T-cell (primary cell): ENCODE measurements around the gene SLC39A11. TPM values are rescaled to one million over a fixed set of nuclear protein-coding genes. Genes with fewer than 3 reads are reported as not detected.
"Not testable (repeated sequence)": the region's sequence is repeated elsewhere in the genome, so short reads cannot be mapped to it uniquely, and the experiment has no call there.

Experiments
- ATAC-seq, 4 experiments: fragments of 200-7000 bp in 3 of 4; fragments of 150-1000 bp in 1 of 4; cut with Tn5 transposase; replicated peaks in 1 of 4; 1 replicate in 3 of 4; 2 replicates in 1 of 4; pipeline ENCODE4 v1.10.0; 2021; ENCODE audit warnings: moderate library complexity in 3 of 4, mild to moderate bottlenecking in 2 of 4, moderate number of reproducible peaks in 1 of 4
- CTCF ChIA-PET, 2 donors: fragments of 300-600 bp; sonication (Branson Sonifier 250); formaldehyde crosslinking; loops; one replicate each; lab custom pipeline; 2022; ENCODE audit warnings: antibody characterized with exemption in 2 of 2; lab: Charles Lee
- POLR2A ChIA-PET, 2 donors: fragments of 300-600 bp; sonication (Branson Sonifier 250); formaldehyde crosslinking; loops; one replicate each; lab custom pipeline; 2022; ENCODE audit warnings: antibody characterized with exemption in 2 of 2; lab: Charles Lee
- DNase-seq, 35 experiments: peaks; one replicate each; pipeline versions ENCODE4 v3.0.0 to v3.0.0-alpha.2; 2013 to 2023
- H3K27ac ChIP-seq: one replicate; pipeline ENCODE4 v1.5.1; 2013; ENCODE audit warnings: low read length
- H3K27me3 ChIP-seq, 2 experiments: replicated peaks in 1 of 2; 1 replicate in 1 of 2; 2 replicates in 1 of 2; pipeline versions ENCODE4 v1.6.1 to v1.7.0; 2013; ENCODE audit warnings: low read length in 1 of 2, mixed read lengths in 1 of 2; ENCODE audit not compliant: control insufficient read depth in 2 of 2, insufficient read depth in 2 of 2; ENCODE audit errors: extremely low read depth in 1 of 2
- H3K36me3 ChIP-seq, 2 donors: 1 replicate in 1 of 2; 2 replicates in 1 of 2; pipeline versions ENCODE4 v1.6.1 to v1.7.0; 2013; ENCODE audit warnings: low read length in 1 of 2; ENCODE audit not compliant: control insufficient read depth in 2 of 2, insufficient read depth in 1 of 2; ENCODE audit errors: extremely low read depth in 1 of 2
- H3K4me1 ChIP-seq, 2 experiments: 1 replicate in 1 of 2; 2 replicates in 1 of 2; pipeline versions ENCODE4 v1.6.1 to v1.7.0; 2013; ENCODE audit warnings: low read length in 2 of 2, mixed read lengths in 1 of 2; ENCODE audit not compliant: insufficient read depth in 2 of 2, control insufficient read depth in 1 of 2; ENCODE audit errors: extremely low read depth in 1 of 2
- H3K4me3 ChIP-seq, 2 donors: 1 replicate in 1 of 2; 2 replicates in 1 of 2; pipeline versions ENCODE4 v1.5.1 to v1.7.0; 2013; ENCODE audit warnings: mild to moderate bottlenecking in 2 of 2, low read length in 1 of 2, moderate library complexity in 1 of 2; ENCODE audit not compliant: control insufficient read depth in 1 of 2; ENCODE audit errors: extremely low read depth in 1 of 2
- H3K9me3 ChIP-seq: 2 replicates; pipeline ENCODE4 v1.7.0; 2013
- H3K27ac Mint-ChIP-seq, 2 donors: one replicate each; pipeline ENCODE4 v1.8.0; 2020 to 2021; ENCODE audit warnings: mild to moderate bottlenecking in 2 of 2, mixed read lengths in 2 of 2
- H3K27me3 Mint-ChIP-seq, 2 donors: one replicate each; pipeline ENCODE4 v1.8.0; 2021 to 2022; ENCODE audit warnings: mixed read lengths in 2 of 2
- H3K36me3 Mint-ChIP-seq: one replicate; pipeline ENCODE4 v1.8.0; 2021; ENCODE audit warnings: mixed read lengths
- H3K4me1 Mint-ChIP-seq, 3 donors: one replicate each; pipeline ENCODE4 v1.8.0; 2020 to 2022; ENCODE audit warnings: mixed read lengths in 3 of 3, mild to moderate bottlenecking in 1 of 3
- H3K4me3 Mint-ChIP-seq, 3 donors: one replicate each; pipeline ENCODE4 v1.8.0; 2020 to 2022; ENCODE audit warnings: mild to moderate bottlenecking in 3 of 3, mixed read lengths in 3 of 3, moderate library complexity in 3 of 3
- H3K9me3 Mint-ChIP-seq, 3 donors: one replicate each; pipeline ENCODE4 v1.8.0; 2020 to 2022; ENCODE audit warnings: mixed read lengths in 3 of 3
- WGBS: methylation state at CpG from one replicate; pipeline ENCODE4 v1.1.5; 2013; ENCODE audit warnings: missing lambda C conversion rate; ENCODE audit not compliant: insufficient coverage; 5-methylcytosine and 5-hydroxymethylcytosine counted together
- total RNA-seq, 35 experiments: library from RNA in 6 of 35; stranded (reverse) in 6 of 35; fragments of 120-200 nt in 1 of 35; gene quantifications; one replicate each; pipeline versions ENCODE4 v1.2.1 to v1.2.4 and lab custom pipeline; 2013 to 2026

Gene SLC39A11
- total RNA-seq, 5 donors from 2014 or later (not counting 1 experiment from before 2014, with no cell fraction given) = 18.6 to 27.1 (median 23.4) TPM

- H3K27ac Mint-ChIP-seq, ATAC-seq, H3K4me3 ChIP-seq, H3K36me3 ChIP-seq, H3K27me3 Mint-ChIP-seq, H3K27me3 ChIP-seq, H3K4me3 Mint-ChIP-seq, DNase-seq, H3K36me3 Mint-ChIP-seq, H3K27ac ChIP-seq, H3K4me1 ChIP-seq, H3K9me3 Mint-ChIP-seq, H3K9me3 ChIP-seq: not testable (repeated sequence)
- WGBS = 100% methylated on average over 2 of the region's 4 CpGs
- CTCF ChIA-PET = interaction anchor here in 1 of 2 donors (0.6 kb wide), 1 partner anchor 1144 kb away, joined by 3 read pairs; the partner anchor contains the start of gene RPL38
- POLR2A ChIA-PET = interaction anchor here in 1 of 2 donors (0.7 kb wide), 1 partner anchor 546 kb away, joined by 4 read pairs; no protein-coding TSS in a partner anchor
- peaks cover 6 to 11% (median 11%) of the 10 kb centered on the region in 3 donors for H3K4me1 Mint-ChIP-seq
Measured at GRCh38 chr17:73059713-73060112, 32.8 kb downstream of the SLC39A11 start.

- no peak overlapping the region for H3K4me3 ChIP-seq
- DNase-seq = no peak
- ChIA-PET POLR2A (no interaction called here), CTCF (no interaction called here)
- ATAC-seq = no peak
- WGBS = 96% methylated on average over 3 of the region's 6 CpGs
- no peaks in the 10 kb centered on the region for H3K27me3 ChIP-seq
- Mint-ChIP-seq H3K27ac (no peak overlapping the region), H3K9me3 (no peaks in the 10 kb centered on the region), H3K4me3 (no peak overlapping the region), H3K4me1 (no peaks in the 10 kb centered on the region), H3K36me3 (peaks cover 2% of the 10 kb centered on the region), H3K27me3 (no peaks in the 10 kb centered on the region)
- no peaks in the 10 kb centered on the region for H3K4me1 ChIP-seq
- H3K9me3 ChIP-seq = no peaks in the 10 kb centered on the region
- peaks cover 0 to 2% of the 10 kb centered on the region in 2 donors for H3K36me3 ChIP-seq
- no peak overlapping the region for H3K27ac ChIP-seq
Measured at GRCh38 chr17:73058022-73058421, 34.5 kb downstream of the SLC39A11 start.

GRCh38 chr17:73057196-73057595 is 35.3 kb downstream of the SLC39A11 start:
- no peaks in the 10 kb centered on the region for H3K9me3 Mint-ChIP-seq
- no peaks in the 10 kb centered on the region for H3K27me3 ChIP-seq
- peaks cover 0 to 2% of the 10 kb centered on the region in 2 donors for H3K36me3 ChIP-seq
- WGBS = no CpG with 5 or more reads among the region's 5 CpGs
- DNase-seq (no peak), ATAC-seq (no peak)
- H3K4me3 ChIP-seq = no peak overlapping the region
- H3K27me3 Mint-ChIP-seq = no peaks in the 10 kb centered on the region
- no peaks in the 10 kb centered on the region for H3K9me3 ChIP-seq
- POLR2A ChIA-PET = no interaction called here
- no peaks in the 10 kb centered on the region for H3K4me1 ChIP-seq
- CTCF ChIA-PET = no interaction called here
- H3K27ac ChIP-seq = no peak overlapping the region
- H3K4me1 Mint-ChIP-seq = peaks cover 0 to 7% (median 0%) of the 10 kb centered on the region in 3 donors
- no peak overlapping the region for H3K4me3 Mint-ChIP-seq
- no peak overlapping the region for H3K27ac Mint-ChIP-seq
- H3K36me3 Mint-ChIP-seq = peaks cover 5% of the 10 kb centered on the region

- no peak overlapping the region for H3K4me3 Mint-ChIP-seq
- no peaks in the 10 kb centered on the region for H3K27me3 ChIP-seq
- POLR2A ChIA-PET = no interaction called here
- CTCF ChIA-PET = no interaction called here
- peaks cover 0 to 10% (median 0%) of the 10 kb centered on the region in 3 donors for H3K4me1 Mint-ChIP-seq
- no peaks in the 10 kb centered on the region for H3K9me3 Mint-ChIP-seq
- peaks cover 43% of the 10 kb centered on the region for H3K36me3 Mint-ChIP-seq
- WGBS = no CpG with 5 or more reads among the region's 4 CpGs
- no peak overlapping the region for H3K27ac Mint-ChIP-seq
- H3K27ac ChIP-seq = no peak overlapping the region
- DNase-seq = no peak
- no peak for ATAC-seq
- H3K27me3 Mint-ChIP-seq = no peaks in the 10 kb centered on the region
- H3K9me3 ChIP-seq = no peaks in the 10 kb centered on the region
- peaks cover 2 to 3% of the 10 kb centered on the region in 2 donors for H3K36me3 ChIP-seq
- no peak overlapping the region for H3K4me3 ChIP-seq
- no peaks in the 10 kb centered on the region for H3K4me1 ChIP-seq
Measured at GRCh38 chr17:73052923-73053322, 39.6 kb downstream of the SLC39A11 start.

GRCh38 chr17:73050797-73051196 is 41.7 kb downstream of the SLC39A11 start:
- H3K4me1 ChIP-seq = no peaks in the 10 kb centered on the region
- ChIA-PET CTCF (no interaction called here), POLR2A (no interaction called here)
- no peak overlapping the region for H3K4me3 Mint-ChIP-seq
- H3K9me3 Mint-ChIP-seq = no peaks in the 10 kb centered on the region
- ATAC-seq (no peak), DNase-seq (no peak)
- no peaks in the 10 kb centered on the region for H3K9me3 ChIP-seq
- no peak overlapping the region for H3K4me3 ChIP-seq
- H3K27ac Mint-ChIP-seq = no peak overlapping the region
- peaks cover 47% of the 10 kb centered on the region for H3K36me3 Mint-ChIP-seq
- no peaks in the 10 kb centered on the region for H3K27me3 Mint-ChIP-seq
- H3K27me3 ChIP-seq = no peaks in the 10 kb centered on the region
- WGBS = 88% methylated on average over 4 of the region's 4 CpGs
- peaks cover 0 to 3% of the 10 kb centered on the region in 2 donors for H3K36me3 ChIP-seq
- peaks cover 0 to 10% (median 0%) of the 10 kb centered on the region in 3 donors for H3K4me1 Mint-ChIP-seq
- H3K27ac ChIP-seq = no peak overlapping the region

GRCh38 chr17:73048170-73048569 is 44.3 kb downstream of the SLC39A11 start:
- Mint-ChIP-seq H3K9me3 (no peaks in the 10 kb centered on the region), H3K4me3 (no peak overlapping the region), H3K4me1 (peaks cover 0 to 10% (median 0%) of the 10 kb centered on the region in 3 donors), H3K36me3 (peaks cover 57% of the 10 kb centered on the region), H3K27ac (no peak overlapping the region), H3K27me3 (no peaks in the 10 kb centered on the region)
- WGBS = no CpG with 5 or more reads among the region's 4 CpGs
- POLR2A ChIA-PET = no interaction called here
- ATAC-seq (no peak), DNase-seq (no peak)
- Histone ChIP-seq H3K4me1 (no peaks in the 10 kb centered on the region), H3K27me3 (no peaks in the 10 kb centered on the region), H3K4me3 (no peak overlapping the region), H3K9me3 (no peaks in the 10 kb centered on the region), H3K27ac (no peak overlapping the region), H3K36me3 (peaks cover 0 to 3% of the 10 kb centered on the region in 2 donors)
- CTCF ChIA-PET = interaction anchor here in 1 of 2 donors (0.6 kb wide), 1 partner anchor 104 kb away, joined by 3 read pairs; no protein-coding TSS in a partner anchor
